Caco-2 (cell line): ENCODE measurements around the gene C16orf54. TPM values are rescaled to one million over a fixed set of nuclear protein-coding genes. Genes with fewer than 3 reads are reported as not detected.
A peak's percentile ranks its signal among the peaks of the same experiment; 100 is the strongest.

ENCODE experiments used
- BruUV-seq: library from RNA; stranded (reverse); fragments of 400-500 nt; replicated peaks from 2 replicates; lab custom pipeline; 2021; lab: Mats Ljungman, UMichigan
- CTCF ChIA-PET: fragments of 300-600 bp; sonication (Branson Sonifier 250); formaldehyde crosslinking; loops from one replicate; lab custom pipeline; 2022; ENCODE audit warnings: antibody characterized with exemption; lab: Charles Lee
- POLR2A ChIA-PET: fragments of 300-600 bp; sonication (Branson Sonifier 250); formaldehyde crosslinking; loops from one replicate; lab custom pipeline; 2022; ENCODE audit warnings: antibody characterized with exemption; lab: Charles Lee
- DNase-seq, 2 experiments: peaks; one replicate each; pipeline versions ENCODE4 v3.0.0 to v3.0.0-alpha.2; 2020 to 2022
- H3K27me3 ChIP-seq: replicated peaks from 2 replicates; pipeline ENCODE4 v1.6.0; 2011; ENCODE audit warnings: low read length; ENCODE audit not compliant: control insufficient read depth, insufficient read depth
- H3K36me3 ChIP-seq: 2 replicates; pipeline ENCODE4 v1.5.1; 2011; ENCODE audit warnings: low read length; ENCODE audit not compliant: control insufficient read depth, insufficient read depth
- H3K4me1 ChIP-seq: fragments of 250-450 bp; sonication (Bioruptor Pico); 2 replicates; pipeline ENCODE4 v1.5.1; 2020; ENCODE audit warnings: mild to moderate bottlenecking
- H3K4me3 ChIP-seq: 2 replicates; pipeline ENCODE4 v1.5.1; 2011; ENCODE audit warnings: low read depth, mild to moderate bottlenecking, control low read depth, low read length
- H3K9me3 ChIP-seq: fragments of 250-450 bp; sonication (Bioruptor Pico); 2 replicates; pipeline ENCODE4 v1.5.1; 2020; ENCODE audit warnings: mild to moderate bottlenecking, moderate library complexity
- H3K27ac Mint-ChIP-seq: one replicate; pipeline ENCODE4 v1.8.0; 2022; ENCODE audit warnings: mixed read lengths; ENCODE audit not compliant: unreplicated experiment
- H3K27me3 Mint-ChIP-seq: one replicate; pipeline ENCODE4 v1.8.0; 2022; ENCODE audit warnings: mixed read lengths; ENCODE audit not compliant: insufficient read depth, unreplicated experiment
- H3K36me3 Mint-ChIP-seq: one replicate; pipeline ENCODE4 v1.8.0; 2022; ENCODE audit warnings: mild to moderate bottlenecking, mixed read lengths; ENCODE audit not compliant: insufficient read depth, unreplicated experiment
- H3K4me1 Mint-ChIP-seq: one replicate; pipeline ENCODE4 v1.8.0; 2022; ENCODE audit warnings: low read depth, mixed read lengths; ENCODE audit not compliant: unreplicated experiment
- H3K4me3 Mint-ChIP-seq: one replicate; pipeline ENCODE4 v1.8.0; 2022; ENCODE audit warnings: mild to moderate bottlenecking, moderate library complexity, mixed read lengths; ENCODE audit not compliant: unreplicated experiment
- H3K9me3 Mint-ChIP-seq: one replicate; pipeline ENCODE4 v1.8.0; 2022; ENCODE audit warnings: mixed read lengths; ENCODE audit not compliant: unreplicated experiment
- intact Hi-C: fragments of 100-400 bp; cut with micrococcal nuclease; formaldehyde crosslinking; loops from one replicate; pipeline ENCODE4 v1.10.0; 2022; ENCODE audit not compliant: unreplicated experiment
- total RNA-seq: library from RNA; stranded (reverse); gene quantifications from 2 replicates; pipeline ENCODE4 v1.2.3, GENCODE V29; 2022
- TF ChIP-seq, protein P1 (sequence below), 2 experiments: fragments of 200-600 bp in 1 of 2; IDR thresholded peaks; 1 replicate in 1 of 2; 2 replicates in 1 of 2; pipeline versions ENCODE4 v1.5.1 to v1.8.0; 2011 to 2022; ENCODE audit warnings: antibody characterized with exemption in 1 of 2, control low read depth in 1 of 2, inconsistent platforms in 1 of 2, low read depth in 1 of 2, low read length in 1 of 2, mild to moderate bottlenecking in 1 of 2, moderate library complexity in 1 of 2; ENCODE audit not compliant: insufficient read depth in 1 of 2, severe bottlenecking in 1 of 2, unreplicated experiment in 1 of 2

The C16orf54 gene
- total RNA-seq, 1 experiment from 2014 or later, result not detected

DNA sequence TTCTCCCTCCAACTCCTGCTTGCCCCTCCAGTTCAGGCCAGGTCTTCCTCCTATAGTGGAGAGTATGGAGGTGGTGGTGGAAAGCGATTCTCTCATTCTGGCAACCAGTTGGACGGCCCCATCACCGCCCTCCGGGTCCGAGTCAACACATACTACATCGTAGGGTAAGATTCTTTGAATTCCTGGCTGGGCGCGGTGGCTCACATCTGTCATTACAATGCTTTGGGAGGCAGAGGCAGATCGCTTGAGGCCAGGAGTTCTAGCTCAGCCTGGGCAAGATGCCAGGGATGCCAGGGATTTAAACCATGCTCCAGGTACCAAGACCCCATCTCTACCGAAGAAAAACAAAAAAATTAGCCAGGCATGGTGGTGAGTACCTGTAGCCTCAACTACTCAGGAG lies 33.7 kb upstream of the C16orf54 start:
- Mint-ChIP-seq H3K4me3 (peak overlapping the region; percentile 31), H3K9me3 (peaks cover 35% of the 10 kb centered on the region)

DNA sequence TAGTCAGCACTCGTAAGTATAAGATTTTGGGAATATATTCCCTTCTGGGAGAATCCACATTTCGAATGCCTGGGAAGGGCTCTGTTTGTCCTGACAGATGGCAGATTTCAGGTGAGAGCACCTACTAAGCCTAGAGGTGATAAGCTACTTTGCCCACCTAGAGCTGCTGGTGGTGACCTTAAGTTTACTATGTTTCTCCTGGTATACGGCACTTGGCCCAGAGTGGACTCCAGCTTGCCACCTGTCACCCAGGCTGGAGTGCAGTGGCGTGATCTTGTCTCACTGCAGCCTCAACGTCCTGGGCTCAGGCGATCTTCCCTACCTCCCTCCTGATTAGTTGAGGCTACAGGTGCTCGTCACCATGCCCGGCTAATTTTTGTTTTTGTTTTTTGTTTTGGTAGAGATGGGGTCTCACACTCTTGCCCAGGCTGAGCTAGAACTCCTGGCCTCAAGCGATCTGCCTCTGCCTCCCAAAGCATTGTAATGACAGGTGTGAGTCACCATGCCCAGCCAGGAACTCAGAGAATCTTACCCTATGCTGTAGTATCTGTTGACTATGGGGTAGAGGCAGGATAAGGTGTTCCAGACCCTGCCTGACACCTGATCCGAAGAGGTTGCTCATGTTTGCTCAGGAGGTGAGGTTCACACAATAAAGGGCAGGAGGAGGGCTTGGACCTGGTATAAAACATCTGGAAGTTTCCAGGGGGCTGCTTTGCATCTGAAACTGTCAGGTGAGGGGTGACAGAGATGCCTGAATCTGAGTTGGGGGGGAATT lies 32.0 kb upstream of the C16orf54 start, which contains the start of gene ZG16:
ZG16 (plus strand) TSS at position 681 of the 775 bp plus-strand sequence. CDS start 1,011 bp downstream, outside the sequence.
- H3K4me3 Mint-ChIP-seq, result peak within 1 kb of the TSS; percentile 31
- peaks cover 54% of the 10 kb centered on the region for H3K4me1 ChIP-seq
- H3K9me3 Mint-ChIP-seq, result peaks cover 22% of the 10 kb centered on the region
- no peaks in the 10 kb centered on the region for H3K27me3 ChIP-seq
- DNase-seq, result no peak
- no peak within 1 kb of the TSS for H3K4me3 ChIP-seq
- intact Hi-C loops, result loop anchor here (5.0 kb wide), 1 partner anchor 50 kb away; no protein-coding TSS in a partner anchor
- peaks cover 1% of the 10 kb centered on the region; the same call in 1 of the 2 replicates for H3K36me3 ChIP-seq
- no peaks in the 10 kb centered on the region for H3K27me3 Mint-ChIP-seq
- H3K36me3 Mint-ChIP-seq, result peaks cover 6% of the 10 kb centered on the region
- ChIA-PET CTCF (no interaction called here), POLR2A (no interaction called here)
- TF ChIP-seq, protein P1, sequence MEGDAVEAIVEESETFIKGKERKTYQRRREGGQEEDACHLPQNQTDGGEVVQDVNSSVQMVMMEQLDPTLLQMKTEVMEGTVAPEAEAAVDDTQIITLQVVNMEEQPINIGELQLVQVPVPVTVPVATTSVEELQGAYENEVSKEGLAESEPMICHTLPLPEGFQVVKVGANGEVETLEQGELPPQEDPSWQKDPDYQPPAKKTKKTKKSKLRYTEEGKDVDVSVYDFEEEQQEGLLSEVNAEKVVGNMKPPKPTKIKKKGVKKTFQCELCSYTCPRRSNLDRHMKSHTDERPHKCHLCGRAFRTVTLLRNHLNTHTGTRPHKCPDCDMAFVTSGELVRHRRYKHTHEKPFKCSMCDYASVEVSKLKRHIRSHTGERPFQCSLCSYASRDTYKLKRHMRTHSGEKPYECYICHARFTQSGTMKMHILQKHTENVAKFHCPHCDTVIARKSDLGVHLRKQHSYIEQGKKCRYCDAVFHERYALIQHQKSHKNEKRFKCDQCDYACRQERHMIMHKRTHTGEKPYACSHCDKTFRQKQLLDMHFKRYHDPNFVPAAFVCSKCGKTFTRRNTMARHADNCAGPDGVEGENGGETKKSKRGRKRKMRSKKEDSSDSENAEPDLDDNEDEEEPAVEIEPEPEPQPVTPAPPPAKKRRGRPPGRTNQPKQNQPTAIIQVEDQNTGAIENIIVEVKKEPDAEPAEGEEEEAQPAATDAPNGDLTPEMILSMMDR (IDR thresholded peaks at IDR 0.05; ENCODE audit: insufficient read depth in 1 of 2, low read depth in 1 of 2, low read length in 1 of 2, severe bottlenecking in 1 of 2, unreplicated experiment in 1 of 2), result no peak
- no TSS peak for BruUV-seq
- H3K27ac Mint-ChIP-seq, result peak within 1 kb of the TSS; percentile 92
- no peaks in the 10 kb centered on the region for H3K9me3 ChIP-seq
- peaks cover 51% of the 10 kb centered on the region for H3K4me1 Mint-ChIP-seq

More for the DNA sequence above, 33.7 kb upstream of the C16orf54 start:
- Mint-ChIP-seq H3K27ac (peak overlapping the region; percentile 92), H3K36me3 (peaks cover 6% of the 10 kb centered on the region), H3K27me3 (no peaks in the 10 kb centered on the region), H3K4me1 (peaks cover 61% of the 10 kb centered on the region)
- H3K36me3 ChIP-seq, result peaks cover 1% of the 10 kb centered on the region; the same call in 1 of the 2 replicates
- no peaks in the 10 kb centered on the region for H3K27me3 ChIP-seq
- H3K4me3 ChIP-seq, result no peak overlapping the region
- intact Hi-C loops, result loop anchor here (5.0 kb wide), 1 partner anchor 52 kb away; no protein-coding TSS in a partner anchor
- TF ChIP-seq, protein P1 (IDR thresholded peaks at IDR 0.05; ENCODE audit: insufficient read depth in 1 of 2, low read depth in 1 of 2, low read length in 1 of 2, severe bottlenecking in 1 of 2, unreplicated experiment in 1 of 2), result no peak
- H3K9me3 ChIP-seq, result no peaks in the 10 kb centered on the region
- no TSS peak for BruUV-seq
- ChIA-PET POLR2A (no interaction called here), CTCF (interaction anchor here (0.6 to 2.0 kb wide), 2 partner anchors 11 to 51 kb away, joined by 3 to 4 read pairs; partner anchors contain the start of gene KIF22)
- peak; percentile 76 to 84 for DNase-seq
- H3K4me1 ChIP-seq, result peaks cover 69% of the 10 kb centered on the region

DNA sequence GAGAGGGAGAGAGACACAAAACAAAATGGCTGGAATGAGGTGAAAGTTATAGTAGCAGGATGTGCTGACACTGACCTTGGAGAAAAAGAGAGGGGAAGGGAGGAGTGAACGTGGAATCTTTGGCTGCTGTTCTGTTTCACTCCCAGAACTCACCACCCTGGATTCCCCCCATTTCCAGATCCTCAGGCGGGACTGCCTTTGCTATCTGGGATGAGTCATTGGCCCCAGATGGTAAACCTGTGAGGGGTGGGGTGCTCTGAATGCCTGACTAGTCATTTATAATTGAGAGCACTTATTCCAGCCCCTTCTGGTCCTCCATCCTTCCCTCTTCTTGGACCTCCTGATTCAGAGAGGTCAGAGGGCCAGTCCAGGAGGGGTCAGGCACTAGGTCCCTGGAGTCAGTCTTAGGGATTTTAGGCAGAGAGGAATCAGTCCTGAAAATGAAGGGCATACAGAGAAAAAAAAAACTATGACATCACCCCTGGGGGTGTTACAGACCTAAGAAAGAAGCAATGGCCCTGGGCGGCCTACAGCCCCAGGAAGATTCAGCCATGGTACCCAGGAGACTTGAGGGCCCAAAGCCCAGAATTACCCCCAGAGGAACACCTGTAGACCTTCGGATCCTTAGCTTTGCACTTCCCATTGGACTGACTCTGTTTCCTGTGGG lies 30.1 kb upstream of the C16orf54 start:
- ChIA-PET CTCF (no interaction called here), POLR2A (no interaction called here)
- no peaks in the 10 kb centered on the region for H3K9me3 ChIP-seq
- H3K27me3 Mint-ChIP-seq, result no peaks in the 10 kb centered on the region
- peaks cover 6% of the 10 kb centered on the region for H3K36me3 Mint-ChIP-seq
- H3K27me3 ChIP-seq, result no peaks in the 10 kb centered on the region
- H3K4me1 Mint-ChIP-seq, result peaks cover 44% of the 10 kb centered on the region
- peak overlapping the region; percentile 49 for H3K27ac Mint-ChIP-seq
- intact Hi-C loops, result loop anchor here (5.0 kb wide), 1 partner anchor 49 kb away; no protein-coding TSS in a partner anchor
- no peak overlapping the region for H3K4me3 Mint-ChIP-seq
- no peak for DNase-seq
- H3K9me3 Mint-ChIP-seq, result peaks cover 13% of the 10 kb centered on the region
- H3K4me1 ChIP-seq, result peaks cover 45% of the 10 kb centered on the region
- TF ChIP-seq, protein P1 (IDR thresholded peaks at IDR 0.05; ENCODE audit: insufficient read depth in 1 of 2, low read depth in 1 of 2, low read length in 1 of 2, severe bottlenecking in 1 of 2, unreplicated experiment in 1 of 2), result no peak
- no peaks in the 10 kb centered on the region for H3K36me3 ChIP-seq
- no peak overlapping the region for H3K4me3 ChIP-seq
- no TSS peak for BruUV-seq
